ENCODE data around the gene OR52R1.

Gene OR52R1

GRCh38 chr11:4804280-4804679, at the start of gene OR52R1:
OR52R1 (minus strand) TSS chr11:4804380; CDS start chr11:4804380, 0 bp downstream.
- TF ChIP-seq REST (IDR thresholded peaks at IDR 0.05; ENCODE audit: low read depth) (no peak), ZBTB7A (IDR thresholded peaks at IDR 0.05; ENCODE audit: low read depth) (no peak), EGR1 (IDR thresholded peaks at IDR 0.05) (no peak), EP300 (IDR thresholded peaks at IDR 0.05; ENCODE audit: borderline replicate concordance) (no peak), TCF12 (IDR thresholded peaks at IDR 0.05; ENCODE audit: low read depth) (no peak), NFIC (IDR thresholded peaks at IDR 0.05) (no peak), TAF1 (IDR thresholded peaks at IDR 0.05; ENCODE audit: low read depth) (no peak), USF1 (IDR thresholded peaks at IDR 0.05) (no peak), YY1 (IDR thresholded peaks at IDR 0.05; ENCODE audit: low read depth) (no peak), CEBPB (IDR thresholded peaks at IDR 0.05) (no peak), TEAD4 (IDR thresholded peaks at IDR 0.05) (no peak), FOXM1 (IDR thresholded peaks at IDR 0.05; ENCODE audit: borderline replicate concordance, low read depth) (no peak), RAD21 (IDR thresholded peaks at IDR 0.05; ENCODE audit: low read depth) (no peak), CREB1 (IDR thresholded peaks at IDR 0.05; ENCODE audit: low read depth) (no peak)
- TF ChIP-seq, protein P1, sequence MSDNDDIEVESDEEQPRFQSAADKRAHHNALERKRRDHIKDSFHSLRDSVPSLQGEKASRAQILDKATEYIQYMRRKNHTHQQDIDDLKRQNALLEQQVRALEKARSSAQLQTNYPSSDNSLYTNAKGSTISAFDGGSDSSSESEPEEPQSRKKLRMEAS (IDR thresholded peaks at IDR 0.05) = no peak

GRCh38 chr11:4851033-4851432, 46.9 kb upstream of the OR52R1 start:
- TF ChIP-seq FOXM1 (IDR thresholded peaks at IDR 0.05; ENCODE audit: borderline replicate concordance, low read depth) = no peak
- no peak for TF ChIP-seq EP300 (IDR thresholded peaks at IDR 0.05; ENCODE audit: borderline replicate concordance)
- no peak for TF ChIP-seq TEAD4 (IDR thresholded peaks at IDR 0.05)
- no peak for TF ChIP-seq RAD21 (IDR thresholded peaks at IDR 0.05; ENCODE audit: low read depth)
- TF ChIP-seq, protein P1 (IDR thresholded peaks at IDR 0.05) = no peak
- TF ChIP-seq CREB1 (IDR thresholded peaks at IDR 0.05; ENCODE audit: low read depth) = no peak
- TF ChIP-seq USF1 (IDR thresholded peaks at IDR 0.05) = no peak
- no peak for TF ChIP-seq TAF1 (IDR thresholded peaks at IDR 0.05; ENCODE audit: low read depth)
- TF ChIP-seq TCF12 (IDR thresholded peaks at IDR 0.05; ENCODE audit: low read depth) = no peak
- no peak for TF ChIP-seq EGR1 (IDR thresholded peaks at IDR 0.05)
- TF ChIP-seq ZBTB7A (IDR thresholded peaks at IDR 0.05; ENCODE audit: low read depth) = no peak
- no peak for TF ChIP-seq CEBPB (IDR thresholded peaks at IDR 0.05)
- TF ChIP-seq REST (IDR thresholded peaks at IDR 0.05; ENCODE audit: low read depth) = no peak
- no peak for TF ChIP-seq NFIC (IDR thresholded peaks at IDR 0.05)
- TF ChIP-seq YY1 (IDR thresholded peaks at IDR 0.05; ENCODE audit: low read depth) = no peak

DNA sequence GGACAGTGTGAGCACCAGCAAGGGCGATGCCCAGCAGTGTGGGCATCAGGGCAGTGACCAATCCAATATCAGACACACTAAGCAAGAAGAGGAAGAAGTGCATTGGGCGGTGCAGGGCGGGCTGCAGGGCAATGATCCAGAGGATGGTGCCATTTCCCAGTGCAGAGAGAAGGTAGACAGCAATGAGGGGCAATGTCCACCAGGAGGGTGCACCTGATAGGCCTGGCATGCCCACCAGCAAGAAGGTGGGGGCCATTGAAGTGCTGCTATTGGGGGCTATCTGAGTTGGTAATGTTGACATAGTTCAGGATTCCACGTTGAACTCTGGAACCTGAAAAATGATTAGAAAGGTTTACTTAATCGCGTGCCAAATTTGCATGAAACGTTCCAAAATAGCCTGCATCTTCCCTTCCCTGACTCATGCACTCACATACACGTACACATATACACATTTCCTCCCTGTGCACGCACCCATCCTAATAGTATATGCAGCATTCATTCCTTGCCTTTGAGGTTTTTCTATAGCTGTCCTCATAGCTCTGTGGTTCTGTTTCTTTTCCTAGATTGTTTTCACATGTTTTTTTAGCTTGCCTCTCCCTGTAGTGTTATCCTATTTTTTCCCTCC, 44.8 kb upstream of the OR52R1 start, which contains the start of gene OR51S1:
Gene OR51S1, minus strand, starts transcription at position 301 of the 625 bp plus-strand sequence. Its CDS starts 0 bp downstream, at position 301.
- TF ChIP-seq USF1 (IDR thresholded peaks at IDR 0.05) = no peak
- TF ChIP-seq CEBPB (IDR thresholded peaks at IDR 0.05) = no peak
- TF ChIP-seq NFIC (IDR thresholded peaks at IDR 0.05) = no peak
- no peak for TF ChIP-seq CREB1 (IDR thresholded peaks at IDR 0.05; ENCODE audit: low read depth)
- no peak for TF ChIP-seq EGR1 (IDR thresholded peaks at IDR 0.05)
- no peak for TF ChIP-seq TAF1 (IDR thresholded peaks at IDR 0.05; ENCODE audit: low read depth)

- TF ChIP-seq ZBTB7A (IDR thresholded peaks at IDR 0.05; ENCODE audit: low read depth) (no peak), EP300 (IDR thresholded peaks at IDR 0.05; ENCODE audit: borderline replicate concordance) (no peak), CREB1 (IDR thresholded peaks at IDR 0.05; ENCODE audit: low read depth) (no peak), FOXM1 (IDR thresholded peaks at IDR 0.05; ENCODE audit: borderline replicate concordance, low read depth) (no peak), YY1 (IDR thresholded peaks at IDR 0.05; ENCODE audit: low read depth) (no peak), RAD21 (IDR thresholded peaks at IDR 0.05; ENCODE audit: low read depth) (no peak), EGR1 (IDR thresholded peaks at IDR 0.05) (no peak), REST (IDR thresholded peaks at IDR 0.05; ENCODE audit: low read depth) (no peak), TCF12 (IDR thresholded peaks at IDR 0.05; ENCODE audit: low read depth) (no peak)
- TF ChIP-seq, protein P1 (IDR thresholded peaks at IDR 0.05) = no peak
Observed at GRCh38 chr11:4839851-4840549, 35.8 kb upstream of the OR52R1 start.
